Colonic mucosa (tissue), 4 donors: ENCODE results near the gene PARD6B. TPM values are rescaled to one million over a fixed set of nuclear protein-coding genes. Genes with fewer than 3 reads are reported as not detected.

Experiments used
- DNase-seq: peaks from one replicate; pipeline ENCODE4 v3.0.0-alpha.2; 2020
- H3K27ac ChIP-seq: fragments of 200-600 bp; one replicate; pipeline ENCODE4 v1.8.0; 2021
- H3K27me3 ChIP-seq: fragments of 200-600 bp; one replicate; pipeline ENCODE4 v1.8.0; 2021
- H3K36me3 ChIP-seq: fragments of 200-600 bp; one replicate; pipeline ENCODE4 v1.8.0; 2021
- H3K4me1 ChIP-seq: fragments of 200-600 bp; one replicate; pipeline ENCODE4 v1.8.0; 2021; ENCODE audit warnings: mild to moderate bottlenecking
- H3K4me3 ChIP-seq: fragments of 200-600 bp; one replicate; pipeline ENCODE4 v1.8.0; 2021
- H3K9ac ChIP-seq, 2 donors: one replicate each; pipeline ENCODE4 v1.7.0; 2013; ENCODE audit warnings: control low read depth in 2 of 2, low read depth in 2 of 2, low read length in 2 of 2
- H3K9me3 ChIP-seq: fragments of 200-600 bp; one replicate; pipeline ENCODE4 v1.8.0; 2021
- intact Hi-C: fragments of 100-400 bp; cut with DNase I; formaldehyde crosslinking; loops from one replicate; pipeline ENCODE4 v1.14.1; 2022
- total RNA-seq, 2 donors: library from RNA; stranded (reverse); fragmentation: NEBNext Ultra II Directional in 1 of 2; extraction: Animal tissue kit (Norgen Biotek cat#: 25700) in 1 of 2; gene quantifications; one replicate each; pipeline ENCODE4 v1.2.1, GENCODE V29; 2021
- TF ChIP-seq, protein P1 (sequence below): fragments of 200-600 bp; IDR thresholded peaks from one replicate; pipeline ENCODE4 v1.8.0; 2022; ENCODE audit warnings: antibody characterized with exemption, mild to moderate bottlenecking
- donor health status: healthy.
- donor health status: DM: no; HTN: no; CAD: no.
- donor health status: DM: no; HTN: no; CAD: no.

The PARD6B gene
- total RNA-seq, 2 donors from 2014 or later, result 16.6 to 35.6 TPM

DNA sequence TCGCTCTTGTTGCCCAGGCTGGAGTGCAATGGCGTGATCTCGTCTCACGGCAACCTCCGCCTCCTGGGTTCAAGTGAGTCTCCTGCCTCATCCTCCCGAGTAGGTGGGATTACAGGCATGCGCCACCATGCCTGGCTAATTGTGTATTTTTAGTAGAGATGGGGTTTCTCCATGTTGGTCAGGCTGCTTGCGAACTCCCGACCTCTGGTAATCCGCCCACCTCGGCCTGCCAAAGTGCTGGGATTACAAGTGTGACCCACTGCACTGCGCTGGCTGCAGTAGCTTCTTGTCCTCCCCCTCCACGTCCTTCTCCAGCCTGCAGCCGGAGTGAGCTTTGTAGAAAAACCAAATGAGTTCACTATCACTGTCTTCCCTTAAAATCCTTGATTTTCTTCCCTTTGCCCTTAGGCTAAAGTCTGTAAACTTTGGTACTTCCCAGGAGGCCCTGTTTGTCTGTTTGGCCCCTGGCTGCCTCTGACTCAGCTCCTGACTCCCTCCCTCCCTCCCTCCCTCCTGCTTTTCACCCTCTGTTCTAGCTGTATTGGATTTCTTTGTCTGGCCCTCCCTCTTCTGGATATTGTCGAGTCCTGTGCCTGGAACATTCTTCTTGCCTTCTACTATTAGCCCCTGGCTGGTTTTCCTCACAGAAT, 12.9 kb downstream of the PARD6B start:
- Histone ChIP-seq H3K36me3 (no peaks in the 10 kb centered on the region), H3K9ac (peak overlapping the region in 1 of 2 donors; percentile 16), H3K4me3 (no peak overlapping the region), H3K4me1 (peaks cover 7% of the 10 kb centered on the region), H3K27ac (peak overlapping the region; percentile 63), H3K9me3 (no peaks in the 10 kb centered on the region), H3K27me3 (no peaks in the 10 kb centered on the region)
- TF ChIP-seq, protein P1, sequence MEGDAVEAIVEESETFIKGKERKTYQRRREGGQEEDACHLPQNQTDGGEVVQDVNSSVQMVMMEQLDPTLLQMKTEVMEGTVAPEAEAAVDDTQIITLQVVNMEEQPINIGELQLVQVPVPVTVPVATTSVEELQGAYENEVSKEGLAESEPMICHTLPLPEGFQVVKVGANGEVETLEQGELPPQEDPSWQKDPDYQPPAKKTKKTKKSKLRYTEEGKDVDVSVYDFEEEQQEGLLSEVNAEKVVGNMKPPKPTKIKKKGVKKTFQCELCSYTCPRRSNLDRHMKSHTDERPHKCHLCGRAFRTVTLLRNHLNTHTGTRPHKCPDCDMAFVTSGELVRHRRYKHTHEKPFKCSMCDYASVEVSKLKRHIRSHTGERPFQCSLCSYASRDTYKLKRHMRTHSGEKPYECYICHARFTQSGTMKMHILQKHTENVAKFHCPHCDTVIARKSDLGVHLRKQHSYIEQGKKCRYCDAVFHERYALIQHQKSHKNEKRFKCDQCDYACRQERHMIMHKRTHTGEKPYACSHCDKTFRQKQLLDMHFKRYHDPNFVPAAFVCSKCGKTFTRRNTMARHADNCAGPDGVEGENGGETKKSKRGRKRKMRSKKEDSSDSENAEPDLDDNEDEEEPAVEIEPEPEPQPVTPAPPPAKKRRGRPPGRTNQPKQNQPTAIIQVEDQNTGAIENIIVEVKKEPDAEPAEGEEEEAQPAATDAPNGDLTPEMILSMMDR, result no peak
- DNase-seq, result peak; percentile 69
- intact Hi-C loops, result loop anchor here (10.0 kb wide), 1 partner anchor 119 kb away; no protein-coding TSS in a partner anchor

DNA sequence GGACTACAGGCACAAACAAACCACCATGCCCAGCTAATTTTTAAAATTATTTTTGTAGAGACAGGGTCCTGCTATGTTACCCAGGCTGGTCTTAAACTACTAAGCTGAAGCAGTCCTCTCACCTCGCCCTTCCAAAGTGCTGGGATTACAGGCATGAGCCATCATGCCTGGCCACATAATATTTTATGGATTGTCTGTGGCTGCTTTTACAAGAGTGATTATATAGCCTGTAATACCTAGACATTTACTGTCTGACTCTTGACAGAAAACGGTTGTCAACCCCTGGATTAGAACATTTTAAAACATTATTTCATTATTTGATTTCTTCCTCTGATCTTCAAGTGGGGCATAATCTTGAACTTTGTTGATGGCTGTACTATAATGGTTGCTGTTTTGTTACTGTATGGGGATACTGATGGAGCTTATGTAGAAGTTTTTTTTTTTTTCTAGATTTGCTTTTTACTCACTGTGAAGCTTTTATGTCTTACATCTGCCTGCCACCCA, 14.3 kb downstream of the PARD6B start:
- H3K4me3 ChIP-seq, result no peak overlapping the region
- H3K27me3 ChIP-seq, result no peaks in the 10 kb centered on the region
- H3K36me3 ChIP-seq, result no peaks in the 10 kb centered on the region
- H3K9ac ChIP-seq, result peak overlapping the region in 1 of 2 donors; percentile 40
- TF ChIP-seq, protein P1, result no peak
- H3K4me1 ChIP-seq, result peaks cover 7% of the 10 kb centered on the region
- DNase-seq, result peak; percentile 39
- H3K27ac ChIP-seq, result peak overlapping the region; percentile 52
- no peaks in the 10 kb centered on the region for H3K9me3 ChIP-seq
- intact Hi-C loops, result loop anchor here (10.0 kb wide), 1 partner anchor 121 kb away; no protein-coding TSS in a partner anchor

DNA sequence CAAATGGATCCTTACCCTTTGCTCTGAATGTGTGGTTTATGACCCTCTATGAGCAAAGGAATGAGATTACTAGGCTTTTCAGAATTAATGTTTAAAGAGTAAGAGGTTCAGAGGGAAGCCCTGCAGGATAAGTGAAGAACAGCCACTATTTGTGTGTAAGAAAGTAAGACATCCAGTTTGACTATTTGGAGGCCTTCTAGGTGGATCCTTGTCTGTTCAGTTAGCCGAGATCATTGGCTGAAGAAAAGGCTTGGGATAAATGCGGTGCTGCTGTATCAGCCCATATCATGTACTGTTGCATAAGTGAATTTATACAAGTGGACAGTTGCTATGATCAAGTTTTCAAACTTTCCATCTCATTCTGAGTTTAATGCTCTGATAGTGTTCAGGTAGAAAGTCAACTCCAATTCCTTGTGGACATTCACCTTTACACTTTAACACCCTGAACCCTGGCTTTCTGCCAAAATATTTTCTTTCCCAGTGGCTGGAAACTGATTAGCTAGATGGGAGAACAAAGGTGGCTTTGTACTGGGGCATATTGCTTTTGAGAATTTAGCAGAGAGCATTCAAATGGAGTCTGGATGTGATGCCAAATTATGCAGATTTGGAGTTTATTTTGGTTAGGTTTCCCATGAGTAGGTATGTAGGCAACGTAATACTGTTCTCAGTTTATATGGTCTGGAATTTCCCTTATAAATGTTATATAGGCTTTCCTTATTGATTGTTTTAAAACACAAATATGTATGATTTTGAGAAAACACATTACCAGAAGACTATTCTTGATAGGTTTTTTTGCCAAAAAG, 15.0 kb downstream of the PARD6B start:
- Histone ChIP-seq H3K9me3 (no peaks in the 10 kb centered on the region), H3K4me1 (peaks cover 7% of the 10 kb centered on the region), H3K9ac (no peak overlapping the region), H3K27ac (peak overlapping the region; percentile 52), H3K36me3 (no peaks in the 10 kb centered on the region), H3K4me3 (no peak overlapping the region), H3K27me3 (no peaks in the 10 kb centered on the region)
- TF ChIP-seq, protein P1, result no peak
- peak; percentile 77 for DNase-seq
- intact Hi-C loops, result loop anchor here (10.0 kb wide), 1 partner anchor 122 kb away; no protein-coding TSS in a partner anchor

DNA sequence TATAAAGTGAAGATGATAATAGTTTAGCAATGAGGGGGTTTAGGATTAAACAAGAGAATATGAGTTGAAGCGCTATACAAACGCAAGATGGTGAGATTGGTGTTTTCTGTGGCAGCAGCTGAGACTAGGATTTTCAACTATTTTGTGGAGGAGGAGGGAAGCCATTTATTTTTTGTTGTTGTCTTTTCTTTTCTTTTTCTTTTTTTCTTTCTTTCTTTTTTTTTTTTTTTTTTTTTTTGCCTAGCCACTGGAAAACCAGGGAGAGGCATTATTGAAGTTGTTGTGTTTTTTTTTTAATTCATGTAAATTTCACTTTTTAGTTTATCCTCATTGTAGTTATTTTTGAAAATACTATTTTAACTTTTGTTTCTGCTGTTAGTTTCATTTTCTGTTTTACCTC, 15.9 kb downstream of the PARD6B start:
- Histone ChIP-seq H3K4me3 (no peak overlapping the region), H3K36me3 (no peaks in the 10 kb centered on the region), H3K27me3 (no peaks in the 10 kb centered on the region), H3K9ac (no peak overlapping the region), H3K4me1 (peaks cover 7% of the 10 kb centered on the region), H3K27ac (peak overlapping the region; percentile 52), H3K9me3 (no peaks in the 10 kb centered on the region)
- intact Hi-C loops, result loop anchor here (10.0 kb wide), 1 partner anchor 122 kb away; no protein-coding TSS in a partner anchor
- peak; percentile 12 for DNase-seq
- TF ChIP-seq, protein P1, result no peak

DNA sequence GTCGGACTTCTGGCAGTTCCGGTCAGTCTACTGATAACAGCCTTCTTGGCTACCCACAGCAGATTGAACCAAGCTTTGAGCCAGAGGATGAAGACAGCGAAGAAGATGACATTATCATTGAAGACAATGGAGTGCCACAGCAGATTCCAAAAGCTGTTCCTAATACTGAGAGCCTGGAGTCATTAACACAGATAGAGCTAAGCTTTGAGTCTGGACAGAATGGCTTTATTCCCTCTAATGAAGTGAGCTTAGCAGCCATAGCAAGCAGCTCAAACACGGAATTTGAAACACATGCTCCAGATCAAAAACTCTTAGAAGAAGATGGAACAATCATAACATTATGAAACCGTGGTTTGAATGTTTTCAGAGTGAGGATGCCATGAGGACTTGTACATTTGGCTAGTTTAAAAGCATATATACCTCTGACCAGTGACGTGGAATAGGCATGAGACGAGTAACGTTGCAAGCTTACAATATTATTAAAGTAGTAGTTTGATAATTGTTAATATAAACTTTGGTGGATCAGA, 18.8 kb downstream of the PARD6B start:
- H3K27ac ChIP-seq, result no peak overlapping the region
- peak; percentile 10 for DNase-seq

More for the DNA sequence above, 18.8 kb downstream of the PARD6B start:
- H3K9ac ChIP-seq, result no peak overlapping the region
- no peak overlapping the region for H3K4me3 ChIP-seq
- H3K9me3 ChIP-seq, result no peaks in the 10 kb centered on the region
- H3K27me3 ChIP-seq, result no peaks in the 10 kb centered on the region
- intact Hi-C loops, result no loop called here
- H3K36me3 ChIP-seq, result no peaks in the 10 kb centered on the region
- peaks cover 4% of the 10 kb centered on the region for H3K4me1 ChIP-seq
- TF ChIP-seq, protein P1, result no peak
